Measurements from ENCODE around the gene CTR9. TPM values are rescaled to one million over a fixed set of nuclear protein-coding genes. Genes with fewer than 3 reads are reported as not detected.

CTR9 gene
- total RNA-seq, 1 experiment from 2014 or later, result 34.0 TPM

DNA sequence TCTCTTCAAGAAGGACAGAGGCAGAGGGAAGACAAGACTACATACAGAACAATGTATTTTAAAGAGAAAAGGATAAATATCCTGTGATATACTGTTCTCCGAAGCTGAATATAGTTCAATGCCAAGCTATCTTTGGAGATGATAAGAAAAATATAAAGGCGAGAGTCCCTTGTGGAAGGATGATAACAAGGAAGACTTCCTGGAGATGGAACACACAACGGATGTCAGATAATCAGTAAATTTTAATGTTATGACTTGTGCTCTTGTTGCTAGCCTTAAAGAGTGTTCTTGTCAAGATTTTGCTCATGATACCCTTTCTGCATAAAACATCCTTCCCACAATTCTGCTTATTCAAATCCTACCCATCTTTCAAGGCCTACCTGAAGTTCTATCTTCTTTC, 6.8 kb upstream of the CTR9 start:
- TF ChIP-seq, protein P1, sequence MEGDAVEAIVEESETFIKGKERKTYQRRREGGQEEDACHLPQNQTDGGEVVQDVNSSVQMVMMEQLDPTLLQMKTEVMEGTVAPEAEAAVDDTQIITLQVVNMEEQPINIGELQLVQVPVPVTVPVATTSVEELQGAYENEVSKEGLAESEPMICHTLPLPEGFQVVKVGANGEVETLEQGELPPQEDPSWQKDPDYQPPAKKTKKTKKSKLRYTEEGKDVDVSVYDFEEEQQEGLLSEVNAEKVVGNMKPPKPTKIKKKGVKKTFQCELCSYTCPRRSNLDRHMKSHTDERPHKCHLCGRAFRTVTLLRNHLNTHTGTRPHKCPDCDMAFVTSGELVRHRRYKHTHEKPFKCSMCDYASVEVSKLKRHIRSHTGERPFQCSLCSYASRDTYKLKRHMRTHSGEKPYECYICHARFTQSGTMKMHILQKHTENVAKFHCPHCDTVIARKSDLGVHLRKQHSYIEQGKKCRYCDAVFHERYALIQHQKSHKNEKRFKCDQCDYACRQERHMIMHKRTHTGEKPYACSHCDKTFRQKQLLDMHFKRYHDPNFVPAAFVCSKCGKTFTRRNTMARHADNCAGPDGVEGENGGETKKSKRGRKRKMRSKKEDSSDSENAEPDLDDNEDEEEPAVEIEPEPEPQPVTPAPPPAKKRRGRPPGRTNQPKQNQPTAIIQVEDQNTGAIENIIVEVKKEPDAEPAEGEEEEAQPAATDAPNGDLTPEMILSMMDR (IDR thresholded peaks at IDR 0.05; ENCODE audit: unreplicated experiment), result no peak
- H3K36me3 Mint-ChIP-seq (ENCODE audit: insufficient read depth, unreplicated experiment), result no peaks in the 10 kb centered on the region
- no peaks in the 10 kb centered on the region for H3K9me3 Mint-ChIP-seq (ENCODE audit: low read depth, unreplicated experiment)
- no peak overlapping the region for H3K27ac Mint-ChIP-seq (ENCODE audit: unreplicated experiment)
- CTCF ChIA-PET, result no interaction called here
- H3K4me1 Mint-ChIP-seq (ENCODE audit: low read depth, unreplicated experiment), result peaks cover 11% of the 10 kb centered on the region
- intact Hi-C loops (cut with micrococcal nuclease; ENCODE audit: unreplicated experiment), result no loop called here
- no peak for DNase-seq
- BruUV-seq (replicated peaks), result no TSS peak
- no peaks in the 10 kb centered on the region for H3K27me3 Mint-ChIP-seq (ENCODE audit: unreplicated experiment)
- H3K4me3 Mint-ChIP-seq (ENCODE audit: low read depth, unreplicated experiment), result no peak overlapping the region

GRCh38 chr11:10746871-10747270, 4.2 kb upstream of the CTR9 start:
- Mint-ChIP-seq H3K27ac (ENCODE audit: unreplicated experiment) (no peak overlapping the region), H3K4me1 (ENCODE audit: low read depth, unreplicated experiment) (peaks cover 11% of the 10 kb centered on the region), H3K9me3 (ENCODE audit: low read depth, unreplicated experiment) (no peaks in the 10 kb centered on the region), H3K36me3 (ENCODE audit: insufficient read depth, unreplicated experiment) (peaks cover 15% of the 10 kb centered on the region), H3K4me3 (ENCODE audit: low read depth, unreplicated experiment) (no peak overlapping the region), H3K27me3 (ENCODE audit: unreplicated experiment) (no peaks in the 10 kb centered on the region)
- CTCF ChIA-PET, result no interaction called here
- intact Hi-C loops (cut with micrococcal nuclease; ENCODE audit: unreplicated experiment), result no loop called here
- TF ChIP-seq, protein P1 (IDR thresholded peaks at IDR 0.05; ENCODE audit: unreplicated experiment), result no peak
- no TSS peak for BruUV-seq (replicated peaks)
- no peak for DNase-seq

DNA sequence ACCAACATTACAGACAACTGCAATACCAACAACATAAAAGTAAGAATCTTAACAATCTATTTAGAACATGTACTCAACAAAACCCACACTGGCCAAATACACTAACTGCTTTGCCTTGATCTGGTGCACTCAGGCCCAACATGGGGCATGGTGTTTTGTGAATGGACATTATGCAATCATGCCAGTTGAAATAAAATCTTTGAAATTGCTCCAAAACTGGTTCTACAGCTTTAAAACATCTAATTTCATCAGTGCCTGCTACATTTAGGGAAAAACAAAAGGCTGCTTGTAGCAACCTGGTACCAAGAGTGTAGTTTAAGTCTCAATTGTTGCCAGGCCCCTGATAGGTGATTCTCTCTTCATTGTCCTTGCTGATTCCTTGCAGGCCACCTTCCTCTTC, 3.3 kb upstream of the CTR9 start:
- Mint-ChIP-seq H3K27ac (ENCODE audit: unreplicated experiment) (peak overlapping the region; percentile 21), H3K9me3 (ENCODE audit: low read depth, unreplicated experiment) (no peaks in the 10 kb centered on the region), H3K4me1 (ENCODE audit: low read depth, unreplicated experiment) (peaks cover 18% of the 10 kb centered on the region), H3K36me3 (ENCODE audit: insufficient read depth, unreplicated experiment) (peaks cover 20% of the 10 kb centered on the region), H3K27me3 (ENCODE audit: unreplicated experiment) (no peaks in the 10 kb centered on the region), H3K4me3 (ENCODE audit: low read depth, unreplicated experiment) (no peak overlapping the region)
- CTCF ChIA-PET, result interaction anchor here (0.6 kb wide), 1 partner anchor 24 kb away, joined by 4 read pairs; no protein-coding TSS in a partner anchor
- intact Hi-C loops (cut with micrococcal nuclease; ENCODE audit: unreplicated experiment), result no loop called here
- BruUV-seq (replicated peaks), result no TSS peak
- TF ChIP-seq, protein P1 (IDR thresholded peaks at IDR 0.05; ENCODE audit: unreplicated experiment), result no peak
- no peak for DNase-seq

- Mint-ChIP-seq H3K27ac (ENCODE audit: unreplicated experiment) (no peak overlapping the region), H3K9me3 (ENCODE audit: low read depth, unreplicated experiment) (no peaks in the 10 kb centered on the region), H3K27me3 (ENCODE audit: unreplicated experiment) (no peaks in the 10 kb centered on the region), H3K4me3 (ENCODE audit: low read depth, unreplicated experiment) (no peak overlapping the region), H3K36me3 (ENCODE audit: insufficient read depth, unreplicated experiment) (peaks cover 20% of the 10 kb centered on the region), H3K4me1 (ENCODE audit: low read depth, unreplicated experiment) (peaks cover 19% of the 10 kb centered on the region)
- DNase-seq, result no peak
- intact Hi-C loops (cut with micrococcal nuclease; ENCODE audit: unreplicated experiment), result no loop called here
- no TSS peak for BruUV-seq (replicated peaks)
- TF ChIP-seq, protein P1 (IDR thresholded peaks at IDR 0.05; ENCODE audit: unreplicated experiment), result no peak
- CTCF ChIA-PET, result no interaction called here
Measured at GRCh38 chr11:10749476-10749875, 1.6 kb upstream of the CTR9 start.

All from Calu3 (cell line).